GM21723 (cell line): ENCODE data around the gene IL32.

Experiments used
- ATAC-seq: cut with Tn5 transposase; IDR thresholded peaks from one replicate; pipeline ENCODE4 v1.9.1; 2021; ENCODE audit warnings: mild to moderate bottlenecking, moderate library complexity; ENCODE audit not compliant: unreplicated experiment

IL32 gene

DNA sequence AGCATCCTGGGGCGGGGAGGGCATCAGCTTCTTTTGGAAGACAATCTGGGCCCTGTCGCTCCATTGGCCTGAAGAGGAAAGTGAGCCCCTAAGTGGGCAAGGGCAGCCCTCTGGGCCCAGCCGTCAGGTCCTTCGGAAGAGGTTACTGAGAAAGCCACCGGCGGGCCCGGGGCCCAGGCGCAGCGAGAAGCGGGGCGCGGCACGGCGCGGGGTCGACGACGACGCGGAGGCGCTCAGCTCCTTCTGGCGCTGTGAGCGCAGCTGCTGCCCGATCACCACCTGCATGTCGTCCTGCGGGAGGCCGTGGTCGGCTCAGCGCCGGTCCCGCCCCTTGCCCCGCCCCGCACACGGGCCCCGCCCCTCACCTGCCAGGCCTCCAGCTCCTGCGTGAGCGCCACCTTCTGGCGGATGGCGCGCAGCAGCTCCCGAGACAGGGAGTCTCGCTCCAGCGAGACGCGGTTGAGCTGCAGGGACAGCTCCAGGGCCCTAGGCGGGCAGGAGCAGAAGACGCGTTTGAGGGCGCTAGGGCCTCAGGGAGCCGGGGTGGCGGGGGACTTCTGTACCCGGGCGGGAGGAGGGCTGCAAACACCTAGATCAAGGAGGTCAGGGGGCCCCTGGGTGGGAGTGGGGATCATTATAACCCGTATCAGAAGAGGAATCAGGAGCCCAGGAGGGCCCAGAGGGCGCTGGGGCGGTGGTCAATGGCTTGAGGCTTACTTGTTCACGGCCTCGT is 37.3 kb upstream of the IL32 start:
- no peak for ATAC-seq

GRCh38 chr16:3028716-3029319 is 36.6 kb upstream of the IL32 start:
- ATAC-seq: no peak

GRCh38 chr16:3029491-3030221 is 35.8 kb upstream of the IL32 start:
- no peak for ATAC-seq

- no peak for ATAC-seq
Observed at GRCh38 chr16:3030222-3031212, 34.9 kb upstream of the IL32 start.

DNA sequence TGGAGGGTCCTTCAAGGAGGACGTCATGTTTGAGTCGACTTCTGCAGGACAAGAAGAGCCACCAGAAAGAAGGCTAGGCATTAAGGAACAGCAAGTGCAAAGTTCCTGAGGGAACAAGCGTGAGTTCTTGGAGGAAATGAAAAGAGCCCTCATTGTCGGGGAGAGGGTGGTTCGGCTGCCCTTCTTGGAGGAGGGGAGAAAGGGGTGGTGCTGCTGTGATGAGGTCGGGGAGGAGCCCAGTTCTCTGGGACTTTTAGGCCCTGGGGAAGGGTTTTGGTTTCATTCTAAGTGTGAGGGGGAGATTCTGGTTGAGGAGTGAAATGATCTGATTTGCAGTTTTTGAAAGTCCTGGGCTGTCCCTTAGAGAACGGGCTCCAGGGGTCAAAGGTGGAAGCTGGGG is 32.8 kb upstream of the IL32 start:
- no peak for ATAC-seq

GRCh38 chr16:3035289-3035971 is 30.0 kb upstream of the IL32 start:
- no peak for ATAC-seq

DNA sequence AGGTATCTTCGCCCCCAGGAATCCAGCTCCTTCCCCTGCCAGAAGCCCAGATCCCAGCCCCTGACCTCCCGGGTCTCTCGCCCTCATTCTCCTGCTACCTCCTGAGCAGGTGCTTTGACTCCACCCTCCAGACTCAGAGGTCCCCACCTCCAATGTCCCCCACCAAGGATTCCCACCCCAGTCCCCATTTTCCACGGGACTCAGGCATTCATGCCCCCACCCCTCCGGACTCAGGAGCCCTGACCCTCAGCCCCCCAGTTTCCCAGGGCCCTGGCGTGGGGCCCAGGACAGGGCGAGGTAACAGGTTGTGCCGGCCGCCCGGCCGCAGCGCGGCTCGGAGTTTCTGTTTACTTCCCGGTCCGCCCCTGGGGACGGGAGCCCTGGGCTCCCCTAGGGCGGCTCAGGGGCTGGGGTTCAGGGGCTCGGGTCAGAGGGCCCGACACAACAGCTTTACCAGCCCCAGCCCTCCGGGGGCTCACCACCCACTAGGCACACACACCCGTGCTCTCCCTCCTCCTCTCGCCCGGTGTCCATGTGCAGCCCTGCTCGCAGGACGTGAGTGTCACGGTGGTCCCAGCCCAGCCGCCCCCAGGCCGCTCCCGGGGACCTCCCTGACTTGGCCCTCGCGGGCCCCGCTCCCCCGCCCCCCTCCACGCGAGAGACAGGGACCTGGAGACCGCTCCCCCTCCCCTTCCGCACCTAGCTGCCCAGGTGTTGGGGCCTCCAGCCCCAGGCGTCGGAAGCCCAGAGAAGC is 29.3 kb upstream of the IL32 start:
- ATAC-seq: no peak

- ATAC-seq: no peak
Observed at GRCh38 chr16:3036726-3037315, 28.6 kb upstream of the IL32 start, which contains the start of gene BICDL2. BICDL2 (minus strand) TSS chr16:3036944; CDS start chr16:3035496, 1,448 bp downstream.

GRCh38 chr16:3038256-3038655 is 27.2 kb upstream of the IL32 start:
- no peak for ATAC-seq

- no peak for ATAC-seq
Observed at GRCh38 chr16:3038896-3039295, 26.5 kb upstream of the IL32 start.

DNA sequence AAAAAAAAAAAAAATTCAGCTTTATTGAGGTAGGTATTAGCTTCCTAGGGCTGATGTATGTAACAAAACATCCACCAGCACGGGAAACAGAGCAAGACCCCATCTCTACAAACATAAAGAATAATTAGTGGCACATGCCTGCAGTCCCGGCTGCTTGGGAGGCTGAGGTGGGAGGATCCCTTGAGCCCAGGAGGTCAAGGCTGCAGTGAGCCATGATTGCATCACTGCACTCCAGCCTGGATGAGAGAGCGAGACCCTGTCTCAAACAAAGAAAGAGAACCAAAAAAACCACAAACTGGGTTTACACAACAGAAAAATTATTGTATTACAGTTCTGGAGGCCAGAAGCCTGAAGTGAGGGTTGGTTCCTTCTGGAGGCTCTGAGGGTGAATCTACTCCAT is 23.1 kb upstream of the IL32 start:
- ATAC-seq: no peak

DNA sequence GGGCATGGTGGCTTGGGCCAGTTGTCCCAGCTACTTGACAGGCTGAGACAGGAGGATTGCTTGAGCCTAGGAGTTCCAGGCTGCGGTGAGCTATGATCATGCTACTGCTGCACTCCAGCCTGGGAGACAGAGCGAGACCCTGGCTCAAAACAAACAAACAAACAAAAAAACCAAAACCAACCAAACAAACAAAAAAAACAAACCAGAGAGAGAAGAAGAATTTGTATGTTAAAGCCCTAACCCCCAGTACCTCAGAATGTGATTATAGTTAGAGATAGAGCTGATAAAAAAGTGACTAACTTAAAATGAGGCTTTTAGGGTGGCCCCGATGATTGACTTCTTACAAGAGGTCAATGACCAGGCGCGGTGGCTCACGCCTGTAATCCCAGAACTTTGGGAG is 20.7 kb upstream of the IL32 start:
- ATAC-seq: no peak

DNA sequence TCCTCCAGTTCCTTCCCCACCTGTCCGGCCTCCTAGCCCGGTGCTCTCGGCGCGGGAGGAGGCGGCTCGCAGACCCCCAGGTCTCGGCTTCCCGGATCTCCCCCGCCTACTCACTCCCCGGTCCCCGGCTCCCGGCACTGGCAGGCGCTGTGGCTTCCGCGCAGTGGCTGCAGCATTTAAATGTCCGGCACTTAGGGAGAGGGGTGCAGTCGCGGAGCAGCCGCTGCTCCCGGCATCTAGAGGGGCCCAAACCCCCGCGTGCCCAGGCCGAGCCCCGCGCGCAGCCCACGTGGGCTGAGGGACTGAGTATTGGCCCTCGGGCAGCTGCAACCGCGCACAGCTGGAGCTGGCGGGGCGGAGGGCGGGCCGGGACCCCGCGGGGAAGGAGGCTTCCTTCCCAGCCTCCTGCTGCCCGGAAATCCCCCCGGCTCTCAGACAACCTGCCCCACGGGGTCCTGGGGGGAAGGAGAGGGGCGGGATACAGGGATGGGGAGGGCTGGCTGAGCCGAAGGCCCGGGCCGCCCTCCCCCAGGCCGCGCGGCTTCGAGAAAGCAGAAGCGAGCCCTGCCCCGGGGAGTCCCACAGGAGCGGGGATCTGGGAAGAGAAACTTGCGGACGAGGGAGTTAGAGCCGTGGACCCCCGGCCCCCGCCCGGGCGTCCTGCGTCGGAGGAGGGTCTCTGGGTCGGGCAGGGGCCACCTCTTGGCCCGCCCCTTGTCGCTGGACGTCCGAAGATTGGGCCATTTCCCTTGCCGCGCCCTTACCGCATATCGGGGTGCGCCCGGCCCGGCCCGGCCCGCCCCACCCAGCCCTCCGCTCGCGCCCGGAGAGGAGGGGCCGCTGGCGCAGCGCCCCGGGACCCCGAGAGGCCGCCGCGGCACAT is 19.4 kb upstream of the IL32 start, which contains the start of gene MMP25:
MMP25 (plus strand) TSS at position 804 of the 883 bp plus-strand sequence. CDS start 357 bp downstream, outside the sequence.
- no peak for ATAC-seq

DNA sequence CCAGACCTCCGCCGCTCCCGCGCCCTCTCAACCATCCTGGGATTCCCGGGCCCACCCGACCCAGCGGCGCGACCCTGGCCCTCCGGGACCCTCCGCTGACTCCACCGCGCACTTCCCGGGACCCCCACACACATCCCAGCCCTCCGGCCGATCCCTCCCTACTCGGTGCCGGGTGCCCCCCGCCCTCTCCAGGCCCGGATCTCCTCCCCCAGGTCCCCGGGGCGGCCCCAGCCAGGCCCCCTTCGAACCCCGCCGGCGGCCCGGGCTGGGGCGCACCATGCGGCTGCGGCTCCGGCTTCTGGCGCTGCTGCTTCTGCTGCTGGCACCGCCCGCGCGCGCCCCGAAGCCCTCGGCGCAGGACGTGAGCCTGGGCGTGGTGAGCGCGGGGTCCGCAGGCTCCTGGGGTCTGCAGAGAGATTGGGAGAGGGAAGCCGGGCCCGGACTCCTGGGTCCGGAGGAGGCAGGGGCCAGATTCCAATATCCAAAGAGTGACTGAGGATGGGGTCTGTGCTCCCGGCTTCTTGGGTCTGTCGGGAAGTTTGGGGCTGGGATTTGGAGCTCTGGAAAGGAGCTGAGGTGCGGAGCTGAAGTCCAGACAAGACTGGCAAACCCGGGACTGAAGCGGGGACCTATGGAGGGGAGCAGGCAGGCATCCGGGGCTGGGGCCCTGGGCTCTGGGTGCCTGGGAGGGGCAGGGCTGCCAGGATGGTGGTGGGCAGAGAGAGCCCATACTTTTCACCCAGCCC is 18.6 kb upstream of the IL32 start:
- no peak for ATAC-seq

DNA sequence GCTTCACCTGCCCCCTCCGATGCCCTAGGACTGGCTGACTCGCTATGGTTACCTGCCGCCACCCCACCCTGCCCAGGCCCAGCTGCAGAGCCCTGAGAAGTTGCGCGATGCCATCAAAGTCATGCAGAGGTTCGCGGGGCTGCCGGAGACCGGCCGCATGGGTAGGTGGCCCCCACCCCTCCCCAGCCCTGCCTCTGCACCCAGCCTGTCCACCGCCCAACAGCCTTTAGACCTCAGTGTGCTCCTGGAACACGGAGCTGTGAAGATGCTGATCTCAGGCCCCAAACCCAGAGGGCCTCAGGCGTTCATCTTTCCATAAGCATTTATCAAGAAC is 18.1 kb upstream of the IL32 start:
- ATAC-seq: no peak

DNA sequence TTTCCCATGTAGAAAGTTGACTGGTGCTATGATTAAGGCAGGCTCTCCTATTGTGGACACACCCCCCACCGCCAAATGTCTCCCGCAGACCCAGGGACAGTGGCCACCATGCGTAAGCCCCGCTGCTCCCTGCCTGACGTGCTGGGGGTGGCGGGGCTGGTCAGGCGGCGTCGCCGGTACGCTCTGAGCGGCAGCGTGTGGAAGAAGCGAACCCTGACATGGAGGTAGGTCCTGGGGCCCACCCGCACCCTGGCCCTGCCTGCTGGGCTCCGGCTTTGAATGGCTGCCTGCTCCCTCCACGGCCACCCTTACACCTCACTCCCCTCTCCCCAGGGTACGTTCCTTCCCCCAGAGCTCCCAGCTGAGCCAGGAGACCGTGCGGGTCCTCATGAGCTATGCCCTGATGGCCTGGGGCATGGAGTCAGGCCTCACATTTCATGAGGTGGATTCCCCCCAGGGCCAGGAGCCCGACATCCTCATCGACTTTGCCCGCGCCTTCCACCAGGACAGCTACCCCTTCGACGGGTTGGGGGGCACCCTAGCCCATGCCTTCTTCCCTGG is 15.4 kb upstream of the IL32 start:
- ATAC-seq: no peak

GRCh38 chr16:3050487-3050886 is 15.0 kb upstream of the IL32 start:
- no peak for ATAC-seq
